UCSD-AML1 (cell line): ENCODE results near the gene MCTP1.

Experiments used
- DNase-seq: peaks from one replicate; lab custom pipeline; 2025; ENCODE audit not compliant: unreplicated experiment; lab: John Stamatoyannopoulos, UW

The MCTP1 gene

GRCh38 chr5:94778732-94779131 is 506.2 kb downstream of the MCTP1 start:
- DNase-seq: no peak

- no peak for DNase-seq
Observed at GRCh38 chr5:94778299-94778698, 506.6 kb downstream of the MCTP1 start.

GRCh38 chr5:94777056-94777880 is 507.6 kb downstream of the MCTP1 start:
- no peak for DNase-seq

GRCh38 chr5:94776167-94776566 is 508.7 kb downstream of the MCTP1 start:
- DNase-seq: no peak

GRCh38 chr5:94775088-94775487 is 509.8 kb downstream of the MCTP1 start:
- DNase-seq: no peak

- DNase-seq: no peak
Observed at GRCh38 chr5:94771742-94772141, 513.2 kb downstream of the MCTP1 start.

- DNase-seq: no peak
Observed at GRCh38 chr5:94769996-94770395, 514.9 kb downstream of the MCTP1 start.

GRCh38 chr5:94761786-94762185 is 523.1 kb downstream of the MCTP1 start:
- DNase-seq: no peak

GRCh38 chr5:94761055-94761454 is 523.8 kb downstream of the MCTP1 start:
- no peak for DNase-seq

GRCh38 chr5:94759961-94760360 is 524.9 kb downstream of the MCTP1 start:
- DNase-seq: no peak

GRCh38 chr5:94759022-94759421 is 525.9 kb downstream of the MCTP1 start:
- no peak for DNase-seq

- no peak for DNase-seq
Observed at GRCh38 chr5:94754824-94755223, 530.1 kb downstream of the MCTP1 start.

- no peak for DNase-seq
Observed at GRCh38 chr5:94751460-94751859, 533.4 kb downstream of the MCTP1 start.

GRCh38 chr5:94750681-94751080 is 534.2 kb downstream of the MCTP1 start:
- DNase-seq: no peak

GRCh38 chr5:94749042-94749441 is 535.9 kb downstream of the MCTP1 start:
- no peak for DNase-seq

- no peak for DNase-seq
Observed at GRCh38 chr5:94748212-94748611, 536.7 kb downstream of the MCTP1 start.

GRCh38 chr5:94747371-94747770 is 537.5 kb downstream of the MCTP1 start:
- DNase-seq: no peak

- DNase-seq: peak; percentile 9
Observed at GRCh38 chr5:94746731-94747124, 538.2 kb downstream of the MCTP1 start.

- no peak for DNase-seq
Observed at GRCh38 chr5:94745786-94746730, 538.8 kb downstream of the MCTP1 start.

- no peak for DNase-seq
Observed at GRCh38 chr5:94744906-94745305, 540.0 kb downstream of the MCTP1 start.

GRCh38 chr5:94742852-94743251 is 542.0 kb downstream of the MCTP1 start:
- no peak for DNase-seq

GRCh38 chr5:94740286-94740685 is 544.6 kb downstream of the MCTP1 start:
- DNase-seq: no peak
